Measurements from ENCODE around the gene USP9Y. TPM values are rescaled to one million over a fixed set of nuclear protein-coding genes. Genes with fewer than 3 reads are reported as not detected.
"Not testable (repeated sequence)": the region's sequence is repeated elsewhere in the genome, so short reads cannot be mapped to it uniquely, and the experiment has no call there.

USP9Y gene
- polyA plus RNA-seq (2012; ENCODE audit: insufficient read depth, insufficient read length, low read depth), result not detected

GRCh38 chrY:12701181-12701695, at the start of gene USP9Y:
Gene USP9Y, plus strand, starts transcription at chrY:12701231. Its CDS starts 8,217 bp downstream, at chrY:12709448.
- Histone ChIP-seq H3K9me3 (no peaks in the 10 kb centered on the region), H3K27me3 (no peaks in the 10 kb centered on the region), H3K36me3 (no peaks in the 10 kb centered on the region), H3K4me3 (ENCODE audit: low read depth, low read length) (no peak within 1 kb of the TSS), H3K4me1 (no peaks in the 10 kb centered on the region)
- DNase-seq, result no peak
- TF ChIP-seq CTCF (IDR thresholded peaks at IDR 0.05; ENCODE audit: low read depth, low read length), result no peak

- no peaks in the 10 kb centered on the region for H3K27me3 ChIP-seq
- no peaks in the 10 kb centered on the region for H3K9me3 ChIP-seq
- TF ChIP-seq CTCF (IDR thresholded peaks at IDR 0.05; ENCODE audit: low read depth, low read length), result no peak
- no peak overlapping the region for H3K4me3 ChIP-seq (ENCODE audit: low read depth, low read length)
- DNase-seq, result no peak
- H3K4me1 ChIP-seq, result no peaks in the 10 kb centered on the region
- no peaks in the 10 kb centered on the region for H3K36me3 ChIP-seq
Observed at GRCh38 chrY:12651621-12652036, 49.4 kb upstream of the USP9Y start.

- no peak for DNase-seq
- Histone ChIP-seq H3K4me3 (ENCODE audit: low read depth, low read length) (no peak overlapping the region), H3K36me3 (no peaks in the 10 kb centered on the region), H3K27me3 (no peaks in the 10 kb centered on the region), H3K9me3 (no peaks in the 10 kb centered on the region), H3K4me1 (no peaks in the 10 kb centered on the region)
- TF ChIP-seq CTCF (IDR thresholded peaks at IDR 0.05; ENCODE audit: low read depth, low read length), result no peak
Observed at GRCh38 chrY:12661745-12662681, 39.0 kb upstream of the USP9Y start.

GRCh38 chrY:12662745-12663591, 38.1 kb upstream of the USP9Y start:
- H3K36me3 ChIP-seq, result no peaks in the 10 kb centered on the region
- DNase-seq, result no peak
- H3K9me3 ChIP-seq, result no peaks in the 10 kb centered on the region
- no peaks in the 10 kb centered on the region for H3K27me3 ChIP-seq
- no peaks in the 10 kb centered on the region for H3K4me1 ChIP-seq
- H3K4me3 ChIP-seq (ENCODE audit: low read depth, low read length), result no peak overlapping the region
- no peak for TF ChIP-seq CTCF (IDR thresholded peaks at IDR 0.05; ENCODE audit: low read depth, low read length)

GRCh38 chrY:12663845-12664244, 37.2 kb upstream of the USP9Y start:
- H3K36me3 ChIP-seq; H3K4me1 ChIP-seq; DNase-seq; H3K27me3 ChIP-seq; H3K4me3 ChIP-seq (ENCODE audit: low read depth, low read length); H3K9me3 ChIP-seq: not testable (repeated sequence)

GRCh38 chrY:12678111-12678510, 22.9 kb upstream of the USP9Y start:
- TF ChIP-seq CTCF (IDR thresholded peaks at IDR 0.05; ENCODE audit: low read depth, low read length), result no peak
- no peak for DNase-seq

More at GRCh38 chrY:12678111-12678510, 22.9 kb upstream of the USP9Y start:
- Histone ChIP-seq H3K4me1 (no peaks in the 10 kb centered on the region), H3K27me3 (no peaks in the 10 kb centered on the region), H3K9me3 (no peaks in the 10 kb centered on the region), H3K4me3 (ENCODE audit: low read depth, low read length) (no peak overlapping the region), H3K36me3 (no peaks in the 10 kb centered on the region)

Measured in BE2C (cell line).